SU-DHL-6 (cell line): ENCODE results near the gene CDK11B.
"Not testable (repeated sequence)": the region's sequence is repeated elsewhere in the genome, so short reads cannot be mapped to it uniquely, and the experiment has no call there.

Experiments used
- H2AFZ ChIP-seq: fragments of 200-600 bp; sonication (generic); 2 replicates; pipeline ENCODE4 v1.6.1; 2014; ENCODE audit warnings: low read depth, mild to moderate bottlenecking, moderate library complexity, mixed read lengths, antibody characterized with exemption, low read length; ENCODE audit not compliant: severe bottlenecking
- H3F3A ChIP-seq: fragments of 200-600 bp; shearing (Covaris generic); 2 replicates; pipeline ENCODE4 v1.6.0; 2016; ENCODE audit warnings: antibody characterized with exemption, mild to moderate bottlenecking; ENCODE audit not compliant: insufficient read depth
- H3K27ac ChIP-seq: fragments of 200-600 bp; sonication (generic); 2 replicates; pipeline ENCODE4 v1.5.1; 2016; ENCODE audit warnings: low read depth, mild to moderate bottlenecking, low read length, moderate library complexity, mixed read lengths
- H3K27me3 ChIP-seq: fragments of 200-600 bp; sonication (generic), shearing (Covaris generic); 2 replicates; pipeline ENCODE4 v1.6.0; 2014; ENCODE audit warnings: mild to moderate bottlenecking, low read length
- H3K36me3 ChIP-seq: fragments of 200-600 bp; sonication (generic); 2 replicates; pipeline ENCODE4 v1.6.1; 2014; ENCODE audit warnings: mild to moderate bottlenecking, low read length, mixed read lengths
- H3K4me2 ChIP-seq: fragments of 300-600, 200-600 bp; shearing (Covaris generic), sonication (generic); 2 replicates; pipeline ENCODE4 v1.6.0; 2014; ENCODE audit warnings: low read length, low read depth, mild to moderate bottlenecking; ENCODE audit not compliant: poor library complexity, severe bottlenecking
- H3K4me3 ChIP-seq: fragments of 200-600 bp; sonication (generic); 2 replicates; pipeline ENCODE4 v1.5.1; 2014; ENCODE audit warnings: antibody characterized with exemption, low read length, mild to moderate bottlenecking, mixed read lengths; ENCODE audit not compliant: insufficient read depth, poor library complexity, severe bottlenecking
- H3K79me2 ChIP-seq: fragments of 200-600 bp; sonication (generic); 2 replicates; pipeline ENCODE4 v1.6.1; 2014; ENCODE audit warnings: mild to moderate bottlenecking, low read length, moderate library complexity; ENCODE audit not compliant: insufficient read depth
- H3K9ac ChIP-seq: fragments of 200-600 bp; sonication (generic); 2 replicates; pipeline ENCODE4 v1.7.0; 2014; ENCODE audit warnings: mild to moderate bottlenecking, low read length
- H3K9me2 ChIP-seq: fragments of 200-600 bp; sonication (generic); replicated peaks from 2 replicates; pipeline ENCODE4 v1.6.1; 2014; ENCODE audit warnings: low read length; ENCODE audit not compliant: insufficient read depth
- H3K9me3 ChIP-seq: fragments of 200-600 bp; sonication (generic); 2 replicates; pipeline ENCODE4 v1.6.1; 2014; ENCODE audit warnings: low read length, mixed read lengths; ENCODE audit not compliant: insufficient read depth
- H4K20me1 ChIP-seq: fragments of 200-600 bp; sonication (generic); 2 replicates; pipeline ENCODE4 v1.6.1; 2014; ENCODE audit warnings: low read depth, mild to moderate bottlenecking, antibody characterized with exemption, low read length, moderate library complexity, mixed read lengths

CDK11B gene

DNA sequence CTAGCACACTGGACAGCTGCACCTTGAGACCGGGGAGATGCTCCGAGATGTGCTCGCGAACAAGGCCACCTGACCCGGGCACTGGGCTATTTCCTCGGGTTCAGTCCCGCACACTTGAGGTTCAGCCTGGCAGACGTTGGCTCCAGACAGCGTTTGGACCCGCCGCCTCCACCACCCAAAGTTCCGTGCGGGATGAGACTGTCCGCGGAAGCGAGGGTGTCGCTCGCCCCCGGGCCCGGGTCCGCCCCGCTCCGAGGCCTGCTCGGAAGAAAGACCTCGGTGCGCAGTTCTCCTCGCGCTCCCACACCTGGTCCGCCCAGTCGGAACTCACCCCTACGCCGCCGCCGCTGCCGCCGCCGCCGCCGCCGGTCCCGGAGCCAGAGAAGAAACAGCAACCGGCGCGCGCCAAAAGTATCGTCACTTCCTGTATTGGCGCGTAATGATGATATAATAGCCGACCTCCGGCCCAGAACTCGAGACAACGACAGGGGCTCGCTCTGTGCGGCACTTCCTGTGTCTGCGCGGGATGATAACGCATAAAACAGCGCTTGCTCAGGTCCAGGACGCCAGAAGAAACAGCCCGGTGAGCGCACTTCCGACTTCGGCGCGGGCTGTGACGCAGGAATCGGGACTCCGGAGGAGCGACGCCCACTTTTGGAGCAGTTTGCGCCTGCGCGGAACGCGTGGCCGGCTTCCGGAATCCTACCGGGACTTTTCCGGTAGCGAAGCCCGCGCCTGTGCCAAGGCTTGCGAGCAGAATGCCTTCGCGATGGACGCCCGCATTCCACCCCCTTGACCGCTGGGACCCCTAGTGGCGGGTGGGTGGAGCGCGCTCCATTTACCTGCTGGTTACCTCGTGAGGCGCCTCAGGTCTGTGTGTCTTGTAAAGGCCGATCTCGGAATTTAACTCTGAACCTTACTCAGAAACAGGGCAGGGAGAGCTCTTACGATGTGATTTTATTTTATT lies at the start of gene CDK11B:
TSS of gene CDK11B (minus strand) at position 422 of the 967 bp plus-strand sequence. CDS start 1,519 bp downstream, outside the sequence.
- H3K36me3 ChIP-seq, H3K9me3 ChIP-seq, H3F3A ChIP-seq, H4K20me1 ChIP-seq, H3K27me3 ChIP-seq, H3K9me2 ChIP-seq: not testable (repeated sequence)
- 0 out of 2 replicates have a peak, but pooled peaks cover 11% of the 10 kb centered on the region for H3K79me2 ChIP-seq
- peak within 1 kb of the TSS; percentile 89 for H3K27ac ChIP-seq
- H2AFZ ChIP-seq = peak within 1 kb of the TSS; percentile 76
- H3K4me3 ChIP-seq = peak within 1 kb of the TSS; percentile 73
- H3K4me2 ChIP-seq = peak within 1 kb of the TSS; percentile 39
- peak within 1 kb of the TSS; percentile 80 for H3K9ac ChIP-seq

DNA sequence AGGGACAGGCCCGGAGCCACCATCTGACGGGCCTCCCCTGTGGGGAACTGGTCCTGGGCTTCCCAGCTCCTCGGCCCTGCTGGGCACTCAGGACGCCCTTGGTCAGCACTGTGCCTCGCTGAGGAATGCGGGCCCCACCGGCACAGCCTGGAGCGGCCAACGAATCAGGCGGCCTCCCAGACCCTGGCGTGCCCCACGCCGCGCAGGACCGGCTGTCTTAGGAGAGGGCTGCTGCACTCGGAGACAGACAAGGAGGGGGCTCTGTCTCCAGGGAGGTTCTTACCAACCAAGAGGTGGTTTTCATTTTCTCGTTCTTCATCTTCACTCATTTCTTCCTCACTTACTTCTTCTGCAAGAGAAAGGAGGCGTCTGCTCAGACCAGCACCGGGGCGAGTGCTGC lies 49.1 kb upstream of the CDK11B start:
- H4K20me1 ChIP-seq, H3K4me2 ChIP-seq, H3K27me3 ChIP-seq, H3K9me2 ChIP-seq, H2AFZ ChIP-seq, H3K4me3 ChIP-seq, H3K27ac ChIP-seq, H3K79me2 ChIP-seq, H3K36me3 ChIP-seq, H3F3A ChIP-seq, H3K9me3 ChIP-seq, H3K9ac ChIP-seq: not testable (repeated sequence)

GRCh38 chr1:1707241-1707640 lies 48.4 kb upstream of the CDK11B start:
- not testable (repeated sequence) for H3K9me3 ChIP-seq, H3K4me2 ChIP-seq, H3K27me3 ChIP-seq, H3K36me3 ChIP-seq, H3K9me2 ChIP-seq, H3K27ac ChIP-seq, H3K9ac ChIP-seq, H4K20me1 ChIP-seq, H2AFZ ChIP-seq, H3F3A ChIP-seq, H3K79me2 ChIP-seq, H3K4me3 ChIP-seq

- not testable (repeated sequence) for H3K4me3 ChIP-seq, H3K9me2 ChIP-seq, H3K27me3 ChIP-seq, H3K36me3 ChIP-seq, H4K20me1 ChIP-seq, H2AFZ ChIP-seq, H3K79me2 ChIP-seq, H3F3A ChIP-seq, H3K4me2 ChIP-seq, H3K27ac ChIP-seq, H3K9me3 ChIP-seq, H3K9ac ChIP-seq
Measured at GRCh38 chr1:1705623-1706022, 46.8 kb upstream of the CDK11B start.

DNA sequence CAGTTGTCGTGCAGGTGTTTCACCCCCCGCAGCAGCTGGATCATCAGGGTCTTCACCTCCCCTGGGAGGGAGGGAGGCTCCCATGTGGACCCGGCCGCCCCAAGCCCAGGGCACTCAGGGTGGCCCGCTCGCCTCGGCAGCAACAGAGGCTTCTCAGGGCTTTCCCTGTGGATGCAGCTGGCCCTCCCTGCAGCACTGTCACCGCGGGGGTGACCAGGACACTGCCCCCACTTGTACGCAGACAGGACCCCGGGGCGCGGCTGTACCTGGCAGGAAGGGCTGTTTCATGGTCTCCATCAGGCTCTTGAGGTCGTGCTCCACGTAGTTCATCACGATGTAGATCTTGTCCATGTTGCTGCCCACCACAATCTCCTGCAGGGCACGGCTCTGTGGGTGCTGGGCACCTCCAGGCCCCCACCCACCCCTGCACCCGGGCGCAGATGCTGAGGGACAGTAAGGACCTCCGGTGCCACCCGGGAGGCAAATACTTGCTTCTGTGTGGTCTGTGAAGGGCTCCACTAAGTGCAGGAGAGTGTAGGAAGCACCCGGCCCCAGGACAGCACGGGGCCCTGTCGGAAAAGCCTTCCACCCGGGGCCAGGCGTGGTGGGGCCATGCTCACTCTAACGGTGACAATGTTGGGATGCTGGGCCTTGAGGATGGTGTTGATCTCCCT lies 45.6 kb upstream of the CDK11B start:
- H3K79me2 ChIP-seq, H3K9me3 ChIP-seq, H3K4me3 ChIP-seq, H2AFZ ChIP-seq, H3K27me3 ChIP-seq, H4K20me1 ChIP-seq, H3K9me2 ChIP-seq, H3K4me2 ChIP-seq, H3K36me3 ChIP-seq, H3K9ac ChIP-seq, H3F3A ChIP-seq, H3K27ac ChIP-seq: not testable (repeated sequence)
